DOHH2 (cell line): ENCODE data around the gene IQCF2.

Source experiments
- EZH2phosphoT487 ChIP-seq: fragments of 200-600 bp; sonication (generic); IDR thresholded peaks from 2 replicates; pipeline ENCODE4 v1.6.1; 2017; ENCODE audit warnings: borderline replicate concordance, mild to moderate bottlenecking, antibody characterized with exemption, low read length, moderate library complexity, mixed read lengths
- TF ChIP-seq, protein P1 (sequence below): fragments of 200-600 bp; sonication (generic); IDR thresholded peaks from one replicate; pipeline ENCODE4 v1.5.1; 2014; ENCODE audit warnings: antibody characterized with exemption, mild to moderate bottlenecking, low read depth, low read length; ENCODE audit not compliant: poor library complexity, severe bottlenecking

DNA sequence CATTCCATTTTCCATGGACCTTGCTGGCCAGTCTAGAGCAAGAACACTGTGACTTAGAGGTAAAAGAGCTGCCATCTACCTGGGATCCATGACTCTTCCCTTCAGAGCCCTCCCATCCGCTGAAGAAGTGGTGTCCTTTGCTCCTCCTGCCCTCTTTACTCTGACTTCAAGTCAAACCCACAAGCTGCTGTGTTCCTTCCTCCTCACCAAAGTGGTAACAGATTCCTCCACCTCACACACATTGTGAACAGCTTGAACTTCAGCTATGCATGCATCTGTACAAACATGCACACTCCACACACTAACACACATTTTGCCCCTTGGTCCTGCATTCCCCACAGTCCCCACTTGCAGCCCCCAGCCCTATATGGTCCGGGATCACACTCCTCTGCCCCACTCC is 13.0 kb downstream of the IQCF2 start:
- TF ChIP-seq, protein P1, sequence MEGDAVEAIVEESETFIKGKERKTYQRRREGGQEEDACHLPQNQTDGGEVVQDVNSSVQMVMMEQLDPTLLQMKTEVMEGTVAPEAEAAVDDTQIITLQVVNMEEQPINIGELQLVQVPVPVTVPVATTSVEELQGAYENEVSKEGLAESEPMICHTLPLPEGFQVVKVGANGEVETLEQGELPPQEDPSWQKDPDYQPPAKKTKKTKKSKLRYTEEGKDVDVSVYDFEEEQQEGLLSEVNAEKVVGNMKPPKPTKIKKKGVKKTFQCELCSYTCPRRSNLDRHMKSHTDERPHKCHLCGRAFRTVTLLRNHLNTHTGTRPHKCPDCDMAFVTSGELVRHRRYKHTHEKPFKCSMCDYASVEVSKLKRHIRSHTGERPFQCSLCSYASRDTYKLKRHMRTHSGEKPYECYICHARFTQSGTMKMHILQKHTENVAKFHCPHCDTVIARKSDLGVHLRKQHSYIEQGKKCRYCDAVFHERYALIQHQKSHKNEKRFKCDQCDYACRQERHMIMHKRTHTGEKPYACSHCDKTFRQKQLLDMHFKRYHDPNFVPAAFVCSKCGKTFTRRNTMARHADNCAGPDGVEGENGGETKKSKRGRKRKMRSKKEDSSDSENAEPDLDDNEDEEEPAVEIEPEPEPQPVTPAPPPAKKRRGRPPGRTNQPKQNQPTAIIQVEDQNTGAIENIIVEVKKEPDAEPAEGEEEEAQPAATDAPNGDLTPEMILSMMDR, result no peak
- no peak for TF ChIP-seq EZH2phosphoT487
